BE2C (cell line): Measurements from ENCODE around the gene ADGRG4. TPM values are rescaled to one million over a fixed set of nuclear protein-coding genes. Genes with fewer than 3 reads are reported as not detected.
"Not testable (repeated sequence)": the region's sequence is repeated elsewhere in the genome, so short reads cannot be mapped to it uniquely, and the experiment has no call there.

ENCODE experiments used
- DNase-seq: peaks from one replicate; pipeline ENCODE4 v3.0.0-alpha.2; 2020
- H3K27me3 ChIP-seq: fragments of 250-450 bp; sonication (Bioruptor Pico); 2 replicates; pipeline ENCODE4 v1.5.1; 2020; ENCODE audit warnings: mild to moderate bottlenecking
- H3K36me3 ChIP-seq: fragments of 250-450 bp; sonication (Bioruptor Pico); 2 replicates; pipeline ENCODE4 v1.5.1; 2020; ENCODE audit warnings: mild to moderate bottlenecking
- H3K4me1 ChIP-seq: fragments of 250-450 bp; sonication (Bioruptor Pico); 2 replicates; pipeline ENCODE4 v1.5.1; 2020
- H3K4me3 ChIP-seq: 2 replicates; pipeline ENCODE4 v1.5.1; 2011; ENCODE audit warnings: low read depth, low read length
- H3K9me3 ChIP-seq: fragments of 250-450 bp; sonication (Bioruptor Pico); 2 replicates; pipeline ENCODE4 v1.5.1; 2020
- polyA plus RNA-seq: library from polyadenylated mRNA; unstranded; fragments of >200 nt; gene quantifications from one replicate; pipeline ENCODE4 v1.2.1, GENCODE V29; 2012; ENCODE audit warnings: low read depth, missing spikeins; ENCODE audit not compliant: insufficient read length, insufficient read depth
- TF ChIP-seq, protein P1 (sequence below): IDR thresholded peaks from 2 replicates; pipeline ENCODE4 v1.5.1; 2012; ENCODE audit warnings: mild to moderate bottlenecking, low read depth, low read length

Gene ADGRG4
- polyA plus RNA-seq, result not detected

GRCh38 chrX:136300721-136301120, at the start of gene ADGRG4:
Gene ADGRG4, plus strand, starts transcription at chrX:136300963. Its CDS starts 7,815 bp downstream, at chrX:136308778.
- H3K9me3 ChIP-seq, H3K4me3 ChIP-seq, DNase-seq, H3K36me3 ChIP-seq, H3K27me3 ChIP-seq, H3K4me1 ChIP-seq: not testable (repeated sequence)

DNA sequence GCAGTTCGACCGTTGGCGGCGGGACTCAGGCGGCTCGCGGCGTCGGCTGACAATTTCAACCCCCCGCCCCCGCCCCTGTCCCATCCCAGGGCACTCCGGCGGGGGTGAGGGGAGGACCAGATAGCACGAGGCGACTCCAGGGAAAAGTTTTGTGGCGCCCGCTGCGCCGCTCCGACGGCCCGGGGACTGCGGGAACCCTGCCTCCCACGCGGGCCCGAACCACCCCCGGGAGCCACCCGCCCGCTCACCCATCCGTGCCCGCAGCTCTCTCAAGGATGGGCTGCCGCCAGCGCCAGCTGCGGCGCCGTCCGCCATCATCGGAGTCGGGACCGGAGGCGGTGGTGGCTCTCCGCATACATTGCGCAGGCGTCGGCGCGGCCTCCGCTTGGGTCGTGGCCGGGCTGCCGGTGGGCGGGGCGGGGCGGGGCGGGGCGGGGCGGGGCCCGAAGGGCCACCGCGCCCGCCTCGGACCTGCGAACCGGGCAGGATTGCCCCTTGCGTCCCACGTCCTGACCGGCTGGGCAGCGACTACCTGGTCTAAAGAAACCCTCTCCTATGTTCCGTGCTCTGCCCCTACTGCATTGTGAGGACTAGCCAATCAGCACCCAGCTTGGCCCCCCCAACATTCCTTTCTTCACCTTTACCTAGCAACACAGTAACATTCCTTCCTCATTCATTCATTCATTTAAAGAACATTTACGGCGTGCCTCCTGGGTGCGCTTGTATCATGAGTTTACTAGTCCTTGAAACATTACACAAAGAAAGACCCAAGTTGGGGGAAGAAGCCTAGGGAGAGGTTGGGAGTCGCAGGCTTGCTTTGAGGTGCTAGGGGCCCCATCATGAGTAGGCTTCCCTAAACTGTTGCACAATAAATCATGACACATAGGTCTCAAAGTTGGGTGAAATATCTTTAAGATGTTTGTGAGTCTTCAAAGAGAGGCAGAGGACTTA, 49.4 kb upstream of the ADGRG4 start, which contains the start of gene MAP7D3:
Gene MAP7D3, minus strand, starts transcription at position 360 of the 951 bp plus-strand sequence. Its CDS starts 42 bp downstream, at position 318.
- TF ChIP-seq, protein P1, sequence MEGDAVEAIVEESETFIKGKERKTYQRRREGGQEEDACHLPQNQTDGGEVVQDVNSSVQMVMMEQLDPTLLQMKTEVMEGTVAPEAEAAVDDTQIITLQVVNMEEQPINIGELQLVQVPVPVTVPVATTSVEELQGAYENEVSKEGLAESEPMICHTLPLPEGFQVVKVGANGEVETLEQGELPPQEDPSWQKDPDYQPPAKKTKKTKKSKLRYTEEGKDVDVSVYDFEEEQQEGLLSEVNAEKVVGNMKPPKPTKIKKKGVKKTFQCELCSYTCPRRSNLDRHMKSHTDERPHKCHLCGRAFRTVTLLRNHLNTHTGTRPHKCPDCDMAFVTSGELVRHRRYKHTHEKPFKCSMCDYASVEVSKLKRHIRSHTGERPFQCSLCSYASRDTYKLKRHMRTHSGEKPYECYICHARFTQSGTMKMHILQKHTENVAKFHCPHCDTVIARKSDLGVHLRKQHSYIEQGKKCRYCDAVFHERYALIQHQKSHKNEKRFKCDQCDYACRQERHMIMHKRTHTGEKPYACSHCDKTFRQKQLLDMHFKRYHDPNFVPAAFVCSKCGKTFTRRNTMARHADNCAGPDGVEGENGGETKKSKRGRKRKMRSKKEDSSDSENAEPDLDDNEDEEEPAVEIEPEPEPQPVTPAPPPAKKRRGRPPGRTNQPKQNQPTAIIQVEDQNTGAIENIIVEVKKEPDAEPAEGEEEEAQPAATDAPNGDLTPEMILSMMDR, result no peak
- peak within 1 kb of the TSS; percentile 75 for H3K4me3 ChIP-seq
- H3K36me3 ChIP-seq, result no peaks in the 10 kb centered on the region
- no peaks in the 10 kb centered on the region for H3K4me1 ChIP-seq
- no peaks in the 10 kb centered on the region for H3K27me3 ChIP-seq
- H3K9me3 ChIP-seq, result no peaks in the 10 kb centered on the region
- DNase-seq, result peak; percentile 75

DNA sequence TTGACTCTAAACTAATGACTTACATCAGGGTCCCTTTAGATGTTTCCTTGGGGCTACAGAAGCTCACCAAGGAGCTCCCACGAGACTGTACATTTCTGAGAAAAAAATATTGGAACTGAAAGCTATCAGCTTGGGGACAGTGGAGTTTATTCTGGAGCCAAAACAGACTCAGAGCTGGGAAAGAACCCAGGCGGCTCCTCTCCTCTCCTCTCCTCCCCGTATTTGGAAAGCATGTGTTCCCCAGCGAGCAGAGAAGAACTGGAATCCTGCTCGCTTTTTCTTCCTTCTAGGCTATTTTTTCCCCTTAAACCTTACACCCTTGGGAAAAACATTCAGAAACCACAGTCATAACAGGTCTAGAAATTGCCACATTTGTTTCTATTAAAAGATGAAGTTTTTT, 45.2 kb upstream of the ADGRG4 start:
- Histone ChIP-seq H3K9me3 (no peaks in the 10 kb centered on the region), H3K4me1 (no peaks in the 10 kb centered on the region), H3K4me3 (no peak overlapping the region), H3K36me3 (no peaks in the 10 kb centered on the region), H3K27me3 (no peaks in the 10 kb centered on the region)
- DNase-seq, result no peak
- TF ChIP-seq, protein P1, result no peak

GRCh38 chrX:136256026-136256425, 44.7 kb upstream of the ADGRG4 start:
- TF ChIP-seq, protein P1, result no peak
- H3K27me3 ChIP-seq, result no peaks in the 10 kb centered on the region

GRCh38 chrX:136258951-136259350, 41.8 kb upstream of the ADGRG4 start:
- no peak for DNase-seq
- Histone ChIP-seq H3K36me3 (no peaks in the 10 kb centered on the region), H3K27me3 (no peaks in the 10 kb centered on the region), H3K4me3 (no peak overlapping the region), H3K4me1 (no peaks in the 10 kb centered on the region), H3K9me3 (no peaks in the 10 kb centered on the region)
- TF ChIP-seq, protein P1, result no peak

More at GRCh38 chrX:136256026-136256425, 44.7 kb upstream of the ADGRG4 start:
- no peak overlapping the region for H3K4me3 ChIP-seq
- no peaks in the 10 kb centered on the region for H3K9me3 ChIP-seq
- H3K4me1 ChIP-seq, result no peaks in the 10 kb centered on the region
- DNase-seq, result no peak
- H3K36me3 ChIP-seq, result no peaks in the 10 kb centered on the region

DNA sequence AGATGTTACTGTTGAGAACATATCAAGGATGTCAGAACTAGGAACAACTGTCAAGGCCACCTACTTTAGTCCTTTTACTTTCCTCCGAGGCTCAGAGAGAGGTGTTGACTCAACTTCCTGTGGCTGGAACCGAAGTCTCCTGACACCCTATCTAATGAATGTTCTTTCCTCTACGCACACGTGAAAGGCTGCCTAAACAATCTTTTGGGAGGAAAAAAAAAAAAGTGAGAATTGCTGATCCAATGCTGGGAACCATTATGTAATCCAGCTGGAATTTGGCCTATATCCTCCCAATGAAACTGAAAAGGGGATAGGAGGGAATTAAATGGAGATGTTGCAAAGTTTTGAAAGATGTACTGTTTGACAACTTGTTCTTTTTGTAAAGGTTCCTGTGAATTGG, 41.2 kb upstream of the ADGRG4 start:
- TF ChIP-seq, protein P1, result no peak
- H3K36me3 ChIP-seq, result no peaks in the 10 kb centered on the region
- H3K4me3 ChIP-seq, result no peak overlapping the region
- H3K9me3 ChIP-seq, result no peaks in the 10 kb centered on the region
- no peaks in the 10 kb centered on the region for H3K27me3 ChIP-seq
- no peaks in the 10 kb centered on the region for H3K4me1 ChIP-seq
- DNase-seq, result no peak
